ENCODE results near the gene NTRK2.

Gene NTRK2

DNA sequence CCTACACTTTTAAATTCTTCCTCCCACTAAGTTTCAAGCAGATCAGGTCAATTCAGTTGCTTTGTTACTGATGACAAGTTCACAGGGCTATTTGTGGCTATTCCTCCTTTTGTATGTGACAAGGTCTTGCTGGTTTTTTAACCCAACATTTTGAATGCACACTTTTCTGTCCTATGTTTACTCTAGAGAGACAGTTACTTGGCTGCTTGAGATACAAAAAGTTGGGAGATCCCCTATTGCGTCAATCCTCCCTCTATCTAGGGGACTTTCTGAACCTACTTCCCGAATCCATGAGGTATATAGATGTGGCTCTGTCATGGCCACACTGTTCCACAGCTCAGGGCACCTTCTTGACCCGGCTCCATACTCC lies 386.7 kb downstream of the NTRK2 start:
- Histone ChIP-seq H3K27me3 (ENCODE audit: control insufficient read depth, low read length) (no peaks in the 10 kb centered on the region), H3K36me3 (ENCODE audit: control insufficient read depth, low read length) (no peaks in the 10 kb centered on the region), H3K4me1 (ENCODE audit: control insufficient read depth, low read length) (no peaks in the 10 kb centered on the region), H3K79me2 (ENCODE audit: control insufficient read depth, low read length) (no peaks in the 10 kb centered on the region), H3K9me3 (ENCODE audit: control insufficient read depth, insufficient read depth, low read length) (no peaks in the 10 kb centered on the region), H4K20me1 (ENCODE audit: control insufficient read depth, insufficient read depth, low read depth, low read length) (no peaks in the 10 kb centered on the region), H3K9me2 (replicated peaks; ENCODE audit: control insufficient read depth, low read length) (no peaks in the 10 kb centered on the region; the same call in 1 of the 2 replicates), H3F3A (ENCODE audit: control insufficient read depth, insufficient read depth) (no peaks in the 10 kb centered on the region), H3K4me2 (ENCODE audit: low read length) (no peak overlapping the region), H3K27ac (ENCODE audit: low read depth, low read length) (no peak overlapping the region), H3K4me3 (ENCODE audit: low read length) (no peak overlapping the region)
- no peak for TF ChIP-seq CTCF (IDR thresholded peaks at IDR 0.05; ENCODE audit: low read depth, low read length, poor library complexity, severe bottlenecking)
- no peak for TF ChIP-seq EZH2phosphoT487 (IDR thresholded peaks at IDR 0.05; ENCODE audit: borderline replicate concordance, low read length)

DNA sequence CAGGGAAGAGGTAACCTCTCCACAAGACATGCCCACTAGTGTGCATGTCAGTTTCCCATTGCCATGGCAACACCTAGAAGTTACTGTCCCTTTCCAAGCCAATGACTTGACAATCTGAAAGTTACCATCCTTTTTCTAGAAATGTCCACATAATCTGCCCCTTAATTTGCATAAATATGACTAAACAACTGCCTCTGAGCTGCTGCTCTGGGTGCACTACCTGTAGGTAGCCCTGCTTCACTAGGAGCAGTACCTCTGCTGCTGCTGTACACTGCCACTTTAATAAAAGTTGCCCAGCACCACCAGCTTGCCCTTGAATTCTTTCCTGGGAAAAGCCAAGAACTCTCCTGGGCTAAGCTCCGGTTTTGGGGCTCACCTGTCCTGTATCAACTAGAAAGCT lies 392.4 kb downstream of the NTRK2 start:
- H3K9me3 ChIP-seq (ENCODE audit: control insufficient read depth, insufficient read depth, low read length): no peaks in the 10 kb centered on the region
- TF ChIP-seq EZH2phosphoT487 (IDR thresholded peaks at IDR 0.05; ENCODE audit: borderline replicate concordance, low read length): no peak
- no peak for TF ChIP-seq CTCF (IDR thresholded peaks at IDR 0.05; ENCODE audit: low read depth, low read length, poor library complexity, severe bottlenecking)

GRCh38 chr9:85062385-85063022 lies 393.0 kb downstream of the NTRK2 start:
- Histone ChIP-seq H3K4me2 (ENCODE audit: low read length) (no peak overlapping the region), H3K4me3 (ENCODE audit: low read length) (no peak overlapping the region), H4K20me1 (ENCODE audit: control insufficient read depth, insufficient read depth, low read depth, low read length) (no peaks in the 10 kb centered on the region), H3K4me1 (ENCODE audit: control insufficient read depth, low read length) (no peaks in the 10 kb centered on the region), H3K79me2 (ENCODE audit: control insufficient read depth, low read length) (no peaks in the 10 kb centered on the region), H3K27me3 (ENCODE audit: control insufficient read depth, low read length) (no peaks in the 10 kb centered on the region), H3K9me3 (ENCODE audit: control insufficient read depth, insufficient read depth, low read length) (no peaks in the 10 kb centered on the region), H3K9me2 (replicated peaks; ENCODE audit: control insufficient read depth, low read length) (no peaks in the 10 kb centered on the region; the same call in 1 of the 2 replicates), H3K27ac (ENCODE audit: low read depth, low read length) (no peak overlapping the region), H3F3A (ENCODE audit: control insufficient read depth, insufficient read depth) (no peaks in the 10 kb centered on the region), H3K36me3 (ENCODE audit: control insufficient read depth, low read length) (no peaks in the 10 kb centered on the region)
- TF ChIP-seq EZH2phosphoT487 (IDR thresholded peaks at IDR 0.05; ENCODE audit: borderline replicate concordance, low read length): no peak
- TF ChIP-seq CTCF (IDR thresholded peaks at IDR 0.05; ENCODE audit: low read depth, low read length, poor library complexity, severe bottlenecking): no peak

More for the DNA sequence above, 392.4 kb downstream of the NTRK2 start:
- H3K79me2 ChIP-seq (ENCODE audit: control insufficient read depth, low read length): no peaks in the 10 kb centered on the region
- H3K9me2 ChIP-seq (replicated peaks; ENCODE audit: control insufficient read depth, low read length): no peaks in the 10 kb centered on the region; the same call in 1 of the 2 replicates
- H3K4me2 ChIP-seq (ENCODE audit: low read length): no peak overlapping the region
- H3K36me3 ChIP-seq (ENCODE audit: control insufficient read depth, low read length): no peaks in the 10 kb centered on the region
- H3F3A ChIP-seq (ENCODE audit: control insufficient read depth, insufficient read depth): no peaks in the 10 kb centered on the region
- no peak overlapping the region for H3K4me3 ChIP-seq (ENCODE audit: low read length)
- H3K27me3 ChIP-seq (ENCODE audit: control insufficient read depth, low read length): no peaks in the 10 kb centered on the region
- H3K4me1 ChIP-seq (ENCODE audit: control insufficient read depth, low read length): no peaks in the 10 kb centered on the region
- no peaks in the 10 kb centered on the region for H4K20me1 ChIP-seq (ENCODE audit: control insufficient read depth, insufficient read depth, low read depth, low read length)
- H3K27ac ChIP-seq (ENCODE audit: low read depth, low read length): no peak overlapping the region
